Left ventricle myocardium inferior (tissue), 1 donor: ENCODE results near the gene SLC6A9. TPM values are rescaled to one million over a fixed set of nuclear protein-coding genes. Genes with fewer than 3 reads are reported as not detected.
A peak's percentile ranks its signal among the peaks of the same experiment; 100 is the strongest.

ENCODE experiments used
- DNase-seq: peaks from one replicate; pipeline ENCODE4 v3.0.0-alpha.2; 2020
- H3K27ac ChIP-seq: fragments of 200-600 bp; replicated peaks from 2 replicates; pipeline ENCODE4 v1.8.0; 2021
- H3K27me3 ChIP-seq: fragments of 200-600 bp; 2 replicates; pipeline ENCODE4 v1.8.0; 2021; ENCODE audit warnings: low read depth
- H3K36me3 ChIP-seq: fragments of 200-600 bp; 2 replicates; pipeline ENCODE4 v1.8.0; 2021
- H3K4me1 ChIP-seq: fragments of 200-600 bp; 2 replicates; pipeline ENCODE4 v1.8.0; 2021
- H3K4me3 ChIP-seq: fragments of 200-600 bp; 2 replicates; pipeline ENCODE4 v1.8.0; 2021; ENCODE audit warnings: mild to moderate bottlenecking, moderate library complexity
- H3K9me3 ChIP-seq: fragments of 200-600 bp; replicated peaks from 2 replicates; pipeline ENCODE4 v1.8.0; 2021
- intact Hi-C: fragments of 100-400 bp; cut with micrococcal nuclease; formaldehyde crosslinking; loops from one replicate; pipeline ENCODE4 v1.11.0; 2022
- long read RNA-seq: library from polyadenylated mRNA; unstranded; transcript quantifications from one replicate; pipeline ENCODE4 v2.0.0, GENCODE V29; 2021
- total RNA-seq: library from RNA; stranded (reverse); fragmentation: NEBNext Ultra II Directional; extraction: Animal tissue kit (Norgen Biotek cat#: 25700); gene quantifications from one replicate; pipeline ENCODE4 v1.2.1, GENCODE V29; 2021
- TF ChIP-seq, protein P1 (sequence below): fragments of 200-600 bp; IDR thresholded peaks from 2 replicates; pipeline ENCODE4 v1.8.0; 2021; ENCODE audit warnings: antibody characterized with exemption, mild to moderate bottlenecking, borderline replicate concordance
- donor health status: DM: no; HTN: yes; CAD: no; lungs with severe emphysema.

Gene SLC6A9
- total RNA-seq, result 1.2 TPM
- long read RNA-seq, partial matches to known transcripts, result 1 of 1 reads
- long read RNA-seq, other reads (novel, unspliced or antisense), result 0 of 1 reads

DNA sequence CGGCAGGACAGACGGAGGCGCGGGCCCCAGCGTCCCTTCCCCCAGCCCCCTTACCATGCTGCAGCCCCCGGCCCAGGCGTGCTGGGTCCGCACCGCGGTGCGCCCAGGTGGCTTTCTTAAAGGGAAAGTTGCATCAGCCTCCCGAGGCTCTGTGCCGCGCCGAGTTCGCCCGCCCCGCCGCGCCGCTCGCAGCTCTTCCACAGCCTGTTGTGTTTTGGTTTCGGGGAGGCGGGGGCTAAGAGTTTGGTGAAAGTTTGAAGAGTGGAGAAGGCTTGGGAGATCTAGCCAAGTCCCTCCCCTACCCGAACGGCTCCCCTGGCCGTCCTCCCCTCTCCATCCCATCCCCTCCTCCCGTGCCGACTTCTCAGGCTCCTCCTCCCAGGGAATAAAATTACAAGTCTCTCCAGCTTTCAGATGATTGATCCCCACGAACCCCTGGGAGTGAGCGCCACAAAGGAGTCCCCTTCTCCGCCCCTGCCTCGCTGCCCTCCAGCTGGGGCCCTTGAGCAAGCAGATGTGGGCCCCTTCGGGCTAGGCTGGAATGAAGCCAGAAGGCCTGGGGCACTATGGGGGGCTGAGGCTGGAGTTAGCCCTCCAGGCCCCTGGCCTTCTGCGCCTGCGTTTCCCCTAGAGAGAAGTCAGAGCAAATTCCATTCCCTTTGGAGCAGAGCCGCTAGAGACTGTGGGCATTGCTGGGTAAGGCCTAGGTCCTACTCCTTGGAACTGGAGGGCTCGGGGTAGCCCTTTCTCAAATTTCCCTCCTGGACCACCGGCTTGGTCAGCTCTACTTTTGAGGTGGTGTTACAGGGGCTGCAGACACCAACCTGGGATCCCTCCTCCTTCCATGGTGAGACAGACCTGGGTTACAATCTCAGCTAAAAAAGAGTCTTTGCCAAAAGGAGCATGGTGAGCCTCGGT is at the start of gene SLC6A9:
SLC6A9 (minus strand) TSS at position 211 of the 918 bp plus-strand sequence. CDS start 7,185 bp downstream, outside the sequence.
- peak within 1 kb of the TSS; percentile 93 for H3K4me3 ChIP-seq
- DNase-seq, result peak; percentile 33
- peaks cover 46% of the 10 kb centered on the region for H3K4me1 ChIP-seq
- H3K36me3 ChIP-seq, result no peaks in the 10 kb centered on the region
- H3K27ac ChIP-seq, result peak within 1 kb of the TSS; percentile 78
- H3K9me3 ChIP-seq, result no peaks in the 10 kb centered on the region
- TF ChIP-seq, protein P1, sequence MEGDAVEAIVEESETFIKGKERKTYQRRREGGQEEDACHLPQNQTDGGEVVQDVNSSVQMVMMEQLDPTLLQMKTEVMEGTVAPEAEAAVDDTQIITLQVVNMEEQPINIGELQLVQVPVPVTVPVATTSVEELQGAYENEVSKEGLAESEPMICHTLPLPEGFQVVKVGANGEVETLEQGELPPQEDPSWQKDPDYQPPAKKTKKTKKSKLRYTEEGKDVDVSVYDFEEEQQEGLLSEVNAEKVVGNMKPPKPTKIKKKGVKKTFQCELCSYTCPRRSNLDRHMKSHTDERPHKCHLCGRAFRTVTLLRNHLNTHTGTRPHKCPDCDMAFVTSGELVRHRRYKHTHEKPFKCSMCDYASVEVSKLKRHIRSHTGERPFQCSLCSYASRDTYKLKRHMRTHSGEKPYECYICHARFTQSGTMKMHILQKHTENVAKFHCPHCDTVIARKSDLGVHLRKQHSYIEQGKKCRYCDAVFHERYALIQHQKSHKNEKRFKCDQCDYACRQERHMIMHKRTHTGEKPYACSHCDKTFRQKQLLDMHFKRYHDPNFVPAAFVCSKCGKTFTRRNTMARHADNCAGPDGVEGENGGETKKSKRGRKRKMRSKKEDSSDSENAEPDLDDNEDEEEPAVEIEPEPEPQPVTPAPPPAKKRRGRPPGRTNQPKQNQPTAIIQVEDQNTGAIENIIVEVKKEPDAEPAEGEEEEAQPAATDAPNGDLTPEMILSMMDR, result no peak
- no peaks in the 10 kb centered on the region for H3K27me3 ChIP-seq
- intact Hi-C loops, result no loop called here

DNA sequence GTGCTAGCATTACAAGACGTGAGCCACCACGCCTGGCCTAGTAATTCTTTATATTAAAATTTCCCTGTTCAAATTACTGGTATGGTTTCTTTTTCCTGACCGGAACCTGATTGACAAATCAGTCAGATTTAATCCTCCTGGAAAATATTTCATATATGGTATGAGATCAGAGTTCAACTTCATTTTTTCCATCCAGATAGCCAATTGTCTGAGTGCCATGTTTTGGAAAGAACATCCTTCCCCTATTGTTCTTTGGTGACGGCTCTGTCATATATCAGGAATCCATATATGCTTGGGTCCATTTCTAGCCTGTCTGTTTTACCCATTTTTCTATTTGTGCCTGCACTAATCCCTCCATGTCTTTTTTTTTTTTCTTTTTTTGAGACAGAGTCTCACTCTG is 48.3 kb upstream of the SLC6A9 start:
- Histone ChIP-seq H3K36me3 (no peaks in the 10 kb centered on the region), H3K4me1 (no peaks in the 10 kb centered on the region), H3K4me3 (no peak overlapping the region), H3K27ac (no peak overlapping the region), H3K9me3 (no peaks in the 10 kb centered on the region), H3K27me3 (peaks cover 37% of the 10 kb centered on the region)
- TF ChIP-seq, protein P1, result no peak
- intact Hi-C loops, result no loop called here
- no peak for DNase-seq

DNA sequence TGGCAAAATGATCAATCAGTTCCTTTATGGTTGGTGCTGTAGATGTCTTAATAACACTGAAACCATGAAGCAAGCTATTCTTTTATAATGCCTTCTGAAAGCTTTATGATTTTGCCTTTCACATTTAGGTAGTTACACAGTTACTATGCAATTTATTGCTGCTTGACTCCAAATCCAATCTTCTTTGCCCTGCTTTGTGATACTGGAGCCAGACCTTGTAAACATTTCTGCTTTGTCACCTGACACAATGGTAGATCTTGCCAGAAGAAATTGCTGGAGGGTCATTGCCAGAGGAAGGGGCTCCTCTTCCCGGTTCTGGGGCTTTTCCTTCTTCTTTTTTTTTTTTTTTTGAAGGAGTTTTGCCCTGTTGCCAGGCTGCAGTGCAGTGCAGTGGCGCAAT is 46.8 kb upstream of the SLC6A9 start:
- no peak overlapping the region for H3K4me3 ChIP-seq
- H3K4me1 ChIP-seq, result no peaks in the 10 kb centered on the region
- intact Hi-C loops, result no loop called here
- H3K27me3 ChIP-seq, result peaks cover 27% of the 10 kb centered on the region
- H3K27ac ChIP-seq, result no peak overlapping the region
- H3K36me3 ChIP-seq, result no peaks in the 10 kb centered on the region
- no peak for DNase-seq
- TF ChIP-seq, protein P1, result no peak
- no peaks in the 10 kb centered on the region for H3K9me3 ChIP-seq

DNA sequence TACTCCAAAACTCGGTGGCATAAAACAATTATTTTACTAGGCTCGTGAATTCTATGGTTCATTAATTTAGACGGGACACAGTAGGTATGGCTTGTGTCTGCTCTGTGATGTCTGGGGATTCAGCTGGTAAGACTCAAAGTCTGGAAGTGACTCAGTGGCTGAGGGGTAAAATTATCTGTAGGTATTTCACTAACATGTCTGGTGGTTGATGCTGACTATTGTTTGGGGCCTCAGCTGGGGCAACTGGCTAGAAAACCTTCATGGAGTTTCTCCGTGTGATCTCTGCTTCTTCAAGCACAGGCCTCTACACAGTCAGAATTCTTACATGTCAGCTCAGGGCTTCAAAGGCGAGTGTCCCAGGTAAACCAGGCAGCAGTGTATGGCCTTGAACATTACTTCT is 46.2 kb upstream of the SLC6A9 start:
- intact Hi-C loops, result no loop called here
- TF ChIP-seq, protein P1, result no peak

DNA sequence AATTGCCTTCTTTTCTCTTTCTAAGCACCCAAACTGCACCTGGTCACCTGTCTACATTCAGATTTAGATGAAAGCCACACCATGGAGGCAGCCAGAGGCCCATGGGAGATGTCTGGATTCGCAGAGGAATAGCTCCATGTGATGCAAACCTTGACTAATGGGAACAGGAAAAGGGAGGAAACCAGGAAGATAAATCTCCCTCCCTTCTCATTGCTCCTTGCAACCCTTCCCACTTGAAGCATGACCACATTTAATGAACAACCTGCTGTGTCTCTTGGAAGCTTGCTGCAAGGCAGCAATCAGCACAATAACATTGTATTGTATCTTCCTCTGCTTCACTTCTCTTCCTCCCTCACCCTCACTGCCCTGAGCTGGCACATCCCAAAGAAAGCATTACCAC is 44.8 kb upstream of the SLC6A9 start:
- Histone ChIP-seq H3K9me3 (no peaks in the 10 kb centered on the region), H3K4me3 (no peak overlapping the region), H3K27ac (no peak overlapping the region), H3K4me1 (no peaks in the 10 kb centered on the region), H3K27me3 (peaks cover 11% of the 10 kb centered on the region), H3K36me3 (no peaks in the 10 kb centered on the region)
- DNase-seq, result no peak
- intact Hi-C loops, result no loop called here
- TF ChIP-seq, protein P1, result no peak

More for the DNA sequence above, 46.2 kb upstream of the SLC6A9 start:
- H3K4me3 ChIP-seq, result no peak overlapping the region
- H3K4me1 ChIP-seq, result no peaks in the 10 kb centered on the region
- no peak overlapping the region for H3K27ac ChIP-seq
- H3K27me3 ChIP-seq, result peaks cover 22% of the 10 kb centered on the region
- no peaks in the 10 kb centered on the region for H3K9me3 ChIP-seq
- no peak for DNase-seq
- H3K36me3 ChIP-seq, result no peaks in the 10 kb centered on the region
